NCI-H187 (cell line): ENCODE measurements around the gene RPH3AL.

Source experiments
- DNase-seq, 2 experiments: peaks; one replicate each; lab custom pipeline; 2025; lab: John Stamatoyannopoulos, UW

Gene RPH3AL

GRCh38 chr17:352421-353212 is at the start of gene RPH3AL:
RPH3AL (minus strand) TSS chr17:352807; CDS start chr17:327543, 25,264 bp downstream.
- DNase-seq, result peak; percentile 43 to 74

GRCh38 chr17:400257-400656 is 47.6 kb upstream of the RPH3AL start:
- DNase-seq, result no peak

- DNase-seq, result no peak
These were observed 44.2 kb upstream of the RPH3AL start for GRCh38 chr17:396788-397187.

- DNase-seq, result no peak
These were observed 43.4 kb upstream of the RPH3AL start for GRCh38 chr17:395974-396373.

GRCh38 chr17:395179-395578 is 42.6 kb upstream of the RPH3AL start:
- DNase-seq, result no peak

- DNase-seq, result no peak
These were observed 42.1 kb upstream of the RPH3AL start for GRCh38 chr17:394718-395095.

- no peak for DNase-seq
These were observed 41.5 kb upstream of the RPH3AL start for GRCh38 chr17:393806-394717.

- no peak for DNase-seq
These were observed 39.2 kb upstream of the RPH3AL start for GRCh38 chr17:391850-392249.

- DNase-seq, result no peak
These were observed 37.4 kb upstream of the RPH3AL start for GRCh38 chr17:390025-390424.

GRCh38 chr17:388087-388486 is 35.5 kb upstream of the RPH3AL start:
- no peak for DNase-seq

GRCh38 chr17:386141-386876 is 33.7 kb upstream of the RPH3AL start:
- no peak for DNase-seq

GRCh38 chr17:385836-386140 is 33.2 kb upstream of the RPH3AL start:
- DNase-seq, result no peak

GRCh38 chr17:385178-385835 is 32.7 kb upstream of the RPH3AL start:
- no peak for DNase-seq

- DNase-seq, result no peak
These were observed 32.1 kb upstream of the RPH3AL start for GRCh38 chr17:384622-385177.

- no peak for DNase-seq
These were observed 31.4 kb upstream of the RPH3AL start for GRCh38 chr17:383771-384621.

GRCh38 chr17:382644-383533 is 30.3 kb upstream of the RPH3AL start:
- no peak for DNase-seq

- no peak for DNase-seq
These were observed 29.5 kb upstream of the RPH3AL start for GRCh38 chr17:381941-382643.

GRCh38 chr17:381516-381915 is 28.9 kb upstream of the RPH3AL start:
- DNase-seq, result no peak
